HepG2 (cell line): ENCODE measurements around the gene CIAO2B. TPM values are rescaled to one million over a fixed set of nuclear protein-coding genes. Genes with fewer than 3 reads are reported as not detected.

ENCODE experiments used
- ARNT2 ChIP-seq: sonication (generic); formaldehyde crosslinking; IDR thresholded peaks from 2 replicates; pipeline ENCODE4 v1.8.0; 2022; ENCODE audit warnings: mild to moderate bottlenecking, low read depth, missing genetic modification reagents, moderate library complexity
- CEBPB ChIP-seq: IDR thresholded peaks from 2 replicates; pipeline ENCODE4 v1.6.1; 2011; ENCODE audit warnings: low read depth, low read length, improper control_type of control experiment, borderline replicate concordance
- DNMT3B ChIP-seq: conservative IDR thresholded peaks from 2 replicates; pipeline ENCODE4 v1.6.1; 2016; ENCODE audit warnings: missing biosample characterization, control low read depth
- ERF ChIP-seq: IDR thresholded peaks from 2 replicates; pipeline ENCODE4 v1.6.1; 2018; ENCODE audit warnings: missing biosample characterization, missing genetic modification reagents
- ETV5 ChIP-seq: IDR thresholded peaks from 2 replicates; pipeline ENCODE4 v1.6.1; 2018; ENCODE audit warnings: missing biosample characterization, missing genetic modification reagents, inconsistent platforms, borderline replicate concordance
- HOMEZ ChIP-seq: IDR thresholded peaks from 2 replicates; pipeline ENCODE4 v1.6.1; 2016; ENCODE audit warnings: low read depth
- MED13 ChIP-seq: sonication (generic); formaldehyde crosslinking; IDR thresholded peaks from 2 replicates; pipeline ENCODE4 v1.5.0; 2020; ENCODE audit warnings: missing genetic modification reagents
- MLLT10 ChIP-seq: sonication (generic); formaldehyde crosslinking; IDR thresholded peaks from 2 replicates; pipeline ENCODE4 v1.4.0; 2020; ENCODE audit warnings: missing genetic modification reagents
- POLR2AphosphoS2 ChIP-seq: IDR thresholded peaks from 2 replicates; pipeline ENCODE4 v1.6.1; 2011; ENCODE audit warnings: low read depth, low read length, improper control_type of control experiment
- RXRA ChIP-seq: sonication (generic); formaldehyde crosslinking; IDR thresholded peaks from 2 replicates; pipeline ENCODE4 v1.5.1; 2020; ENCODE audit warnings: missing genetic modification reagents
- TERF1 ChIP-seq: sonication (generic); formaldehyde crosslinking; IDR thresholded peaks from 2 replicates; pipeline ENCODE4 v1.8.0; 2022; ENCODE audit warnings: mild to moderate bottlenecking, missing genetic modification reagents, moderate library complexity
- XBP1 ChIP-seq: sonication (generic); formaldehyde crosslinking; IDR thresholded peaks from 2 replicates; pipeline ENCODE4 v1.5.0; 2020; ENCODE audit warnings: missing genetic modification reagents
- ZBTB4 ChIP-seq: sonication (generic); formaldehyde crosslinking; IDR thresholded peaks from 2 replicates; pipeline ENCODE4 v1.4.0; 2020; ENCODE audit warnings: missing genetic modification reagents, mild to moderate bottlenecking, borderline replicate concordance
- ZNF10 ChIP-seq: sonication (generic); formaldehyde crosslinking; IDR thresholded peaks from 2 replicates; pipeline ENCODE4 v1.4.0; 2020; ENCODE audit warnings: mild to moderate bottlenecking, low read depth, missing genetic modification reagents, borderline replicate concordance
- ZNF280B ChIP-seq: sonication (generic); formaldehyde crosslinking; IDR thresholded peaks from 2 replicates; pipeline ENCODE4 v1.5.0; 2020; ENCODE audit warnings: missing genetic modification reagents, mild to moderate bottlenecking, borderline replicate concordance
- ZNF567 ChIP-seq: sonication (generic); formaldehyde crosslinking; IDR thresholded peaks from 2 replicates; pipeline ENCODE4 v1.8.1; 2023; ENCODE audit warnings: mild to moderate bottlenecking, missing genetic modification reagents, borderline replicate concordance
- ZSCAN30 ChIP-seq: sonication (generic); formaldehyde crosslinking; IDR thresholded peaks from 2 replicates; pipeline ENCODE4 v1.5.0; 2020; ENCODE audit warnings: mild to moderate bottlenecking, missing genetic modification reagents
- polyA plus RNA-seq, 8 experiments: library from polyadenylated mRNA; depleted of rRNA in 3 of 8; stranded (reverse) in 7 of 8; unstranded in 1 of 8; fragments of >200 nt; fragmentation: Illumina TruSeq in 4 of 8; extraction: Trizol in 4 of 8; gene quantifications; 2 replicates each; pipeline versions ENCODE4 v1.2.1 to v1.2.3, GENCODE V29; 2011 to 2016; ENCODE audit warnings: low read depth in 4 of 8, missing spikeins in 1 of 8, mixed read lengths in 1 of 8; ENCODE audit not compliant: insufficient read depth in 1 of 8
- total RNA-seq, 5 experiments: library from RNA; depleted of rRNA; stranded (reverse); fragments of >200 nt; fragmentation: Illumina TruSeq; extraction: Trizol; gene quantifications; 2 replicates each; pipeline ENCODE4 v1.2.3, GENCODE V29; 2016; ENCODE audit warnings: low read depth in 1 of 5
- TF ChIP-seq, protein P1 (sequence below): sonication (generic); formaldehyde crosslinking; IDR thresholded peaks from 2 replicates; pipeline ENCODE4 v1.4.0; 2020; ENCODE audit warnings: missing genetic modification reagents, mild to moderate bottlenecking, borderline replicate concordance
- TF ChIP-seq, protein P2 (sequence below): sonication (generic); formaldehyde crosslinking; IDR thresholded peaks from 2 replicates; pipeline ENCODE4 v1.4.0; 2020; ENCODE audit warnings: mild to moderate bottlenecking, missing genetic modification reagents

Gene CIAO2B
- total and polyA plus RNA-seq, 2 of the 13 experiments (the other 11 are each of a cell fraction or from before 2014, with no cell fraction given): 157 to 293 TPM

DNA sequence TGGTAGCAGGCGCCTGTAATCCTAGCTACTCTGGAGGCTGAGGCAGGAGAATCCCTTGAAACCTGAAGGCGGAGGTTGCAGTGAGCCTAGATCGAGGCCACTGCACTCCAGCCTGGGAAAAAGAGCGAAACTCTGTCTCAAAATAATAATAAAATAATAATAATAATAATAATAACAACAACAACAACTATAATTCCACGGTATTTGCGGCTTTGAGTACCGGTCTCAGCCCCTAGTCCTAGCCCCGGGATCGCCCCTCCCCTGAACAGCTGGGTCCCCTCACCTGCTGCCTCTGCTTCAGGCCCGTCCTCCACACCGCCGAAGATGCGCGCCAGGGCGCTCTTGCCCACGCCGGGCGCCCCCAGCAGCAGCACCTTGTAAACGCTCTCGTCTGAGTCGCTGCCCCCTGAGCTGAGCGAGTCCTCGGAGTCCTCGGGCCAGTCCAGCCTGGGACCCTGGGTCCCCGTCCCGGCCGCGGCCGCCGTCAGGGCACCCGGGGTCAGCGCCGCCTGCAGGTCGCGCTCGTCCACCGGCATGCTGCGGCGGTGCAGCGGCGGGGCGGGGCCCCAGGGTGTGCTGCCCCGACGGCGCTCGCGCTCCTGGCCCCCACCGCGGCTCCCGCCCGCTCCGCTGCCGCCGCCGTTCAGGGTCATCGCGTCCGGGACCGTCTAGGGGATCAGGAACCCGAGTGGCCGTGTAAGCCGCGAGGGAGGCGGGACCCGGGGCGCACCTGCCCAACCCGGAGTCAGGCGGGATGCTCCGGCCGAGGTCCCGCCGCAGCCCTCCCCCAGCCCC, 9.5 kb downstream of the CIAO2B start (continued):
- TF ChIP-seq, protein P1, sequence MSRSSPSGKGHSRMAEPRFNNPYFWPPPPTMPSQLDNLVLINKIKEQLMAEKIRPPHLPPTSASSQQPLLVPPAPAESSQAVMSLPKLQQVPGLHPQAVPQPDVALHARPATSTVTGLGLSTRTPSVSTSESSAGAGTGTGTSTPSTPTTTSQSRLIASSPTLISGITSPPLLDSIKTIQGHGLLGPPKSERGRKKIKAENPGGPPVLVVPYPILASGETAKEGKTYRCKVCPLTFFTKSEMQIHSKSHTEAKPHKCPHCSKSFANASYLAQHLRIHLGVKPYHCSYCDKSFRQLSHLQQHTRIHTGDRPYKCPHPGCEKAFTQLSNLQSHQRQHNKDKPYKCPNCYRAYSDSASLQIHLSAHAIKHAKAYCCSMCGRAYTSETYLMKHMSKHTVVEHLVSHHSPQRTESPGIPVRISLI (CRISPR knock-in tag): no peak
- TF ChIP-seq POLR2AphosphoS2 (no peak), ZNF10 (CRISPR knock-in tag) (no peak), ETV5 (no peak), ZBTB4 (no peak), XBP1 (CRISPR knock-in tag) (no peak), ARNT2 (CRISPR knock-in tag) (peak; percentile 70), ZNF567 (CRISPR knock-in tag) (no peak), HOMEZ (no peak), MLLT10 (CRISPR knock-in tag) (no peak), ERF (no peak), ZSCAN30 (CRISPR knock-in tag) (no peak), CEBPB (no peak), MED13 (no peak), DNMT3B (CRISPR knock-in tag) (no peak), TERF1 (CRISPR knock-in tag) (no peak), ZNF280B (no peak), RXRA (0 out of 2 replicates have a peak, but pooled peaks have one; percentile 2)
- TF ChIP-seq, protein P2, sequence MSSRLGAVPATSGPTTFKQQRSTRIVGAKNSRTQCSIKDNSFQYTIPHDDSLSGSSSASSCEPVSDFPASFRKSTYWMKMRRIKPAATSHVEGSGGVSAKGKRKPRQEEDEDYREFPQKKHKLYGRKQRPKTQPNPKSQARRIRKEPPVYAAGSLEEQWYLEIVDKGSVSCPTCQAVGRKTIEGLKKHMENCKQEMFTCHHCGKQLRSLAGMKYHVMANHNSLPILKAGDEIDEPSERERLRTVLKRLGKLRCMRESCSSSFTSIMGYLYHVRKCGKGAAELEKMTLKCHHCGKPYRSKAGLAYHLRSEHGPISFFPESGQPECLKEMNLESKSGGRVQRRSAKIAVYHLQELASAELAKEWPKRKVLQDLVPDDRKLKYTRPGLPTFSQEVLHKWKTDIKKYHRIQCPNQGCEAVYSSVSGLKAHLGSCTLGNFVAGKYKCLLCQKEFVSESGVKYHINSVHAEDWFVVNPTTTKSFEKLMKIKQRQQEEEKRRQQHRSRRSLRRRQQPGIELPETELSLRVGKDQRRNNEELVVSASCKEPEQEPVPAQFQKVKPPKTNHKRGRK (CRISPR knock-in tag): no peak
